HCT116 (cell line): ENCODE results near the gene HPCAL1.

Experiments used
- SIN3A ChIP-seq: IDR thresholded peaks from 2 replicates; pipeline ENCODE4 v1.6.1; 2012; ENCODE audit warnings: low read depth
- TF ChIP-seq, protein P1 (sequence below), 3 experiments: fragments of 200-600 bp in 1 of 3; sonication (generic) in 1 of 3; IDR thresholded peaks in 2 of 3; conservative IDR thresholded peaks in 1 of 3; 2 replicates each; pipeline ENCODE4 v1.5.1; 2012 to 2017; ENCODE audit warnings: low read depth in 2 of 3, low read length in 2 of 3, antibody characterized with exemption in 1 of 3, borderline replicate concordance in 1 of 3, control low read depth in 1 of 3, mild to moderate bottlenecking in 1 of 3, mixed read lengths in 1 of 3, mixed run types in 1 of 3, moderate library complexity in 1 of 3; ENCODE audit not compliant: insufficient read depth in 1 of 3
- TF ChIP-seq, protein P2 (sequence below): IDR thresholded peaks from 2 replicates; pipeline ENCODE4 v1.6.1; 2012

DNA sequence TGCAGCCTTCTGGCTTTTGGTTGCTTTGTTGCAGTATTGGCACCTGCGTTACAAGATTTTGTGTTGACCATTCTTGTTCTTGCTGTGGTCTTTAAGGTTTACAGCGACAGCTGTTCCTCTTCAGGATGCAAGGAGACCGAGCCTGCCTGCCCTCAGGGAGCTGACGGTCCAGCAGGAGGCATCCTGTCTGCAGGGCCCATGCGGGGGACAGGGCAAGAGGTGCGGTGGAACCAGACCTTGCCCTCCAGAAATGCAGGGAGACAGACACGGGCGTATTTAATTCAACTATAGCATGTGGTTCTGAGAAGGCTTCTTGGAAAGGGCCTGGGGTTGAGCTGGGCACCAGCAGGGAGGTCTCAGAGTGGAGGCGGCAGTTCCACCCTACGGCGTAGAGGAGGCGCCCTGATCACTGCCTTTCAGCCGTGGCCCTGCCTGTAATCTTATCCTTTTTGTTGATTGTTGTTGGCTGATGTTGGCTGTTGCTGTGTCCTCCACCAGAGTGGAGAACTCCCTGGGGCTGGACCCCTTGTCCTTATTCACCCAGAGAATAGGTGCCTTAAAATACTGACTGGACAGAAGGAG, 71.7 kb downstream of the HPCAL1 start:
- TF ChIP-seq, protein P1, sequence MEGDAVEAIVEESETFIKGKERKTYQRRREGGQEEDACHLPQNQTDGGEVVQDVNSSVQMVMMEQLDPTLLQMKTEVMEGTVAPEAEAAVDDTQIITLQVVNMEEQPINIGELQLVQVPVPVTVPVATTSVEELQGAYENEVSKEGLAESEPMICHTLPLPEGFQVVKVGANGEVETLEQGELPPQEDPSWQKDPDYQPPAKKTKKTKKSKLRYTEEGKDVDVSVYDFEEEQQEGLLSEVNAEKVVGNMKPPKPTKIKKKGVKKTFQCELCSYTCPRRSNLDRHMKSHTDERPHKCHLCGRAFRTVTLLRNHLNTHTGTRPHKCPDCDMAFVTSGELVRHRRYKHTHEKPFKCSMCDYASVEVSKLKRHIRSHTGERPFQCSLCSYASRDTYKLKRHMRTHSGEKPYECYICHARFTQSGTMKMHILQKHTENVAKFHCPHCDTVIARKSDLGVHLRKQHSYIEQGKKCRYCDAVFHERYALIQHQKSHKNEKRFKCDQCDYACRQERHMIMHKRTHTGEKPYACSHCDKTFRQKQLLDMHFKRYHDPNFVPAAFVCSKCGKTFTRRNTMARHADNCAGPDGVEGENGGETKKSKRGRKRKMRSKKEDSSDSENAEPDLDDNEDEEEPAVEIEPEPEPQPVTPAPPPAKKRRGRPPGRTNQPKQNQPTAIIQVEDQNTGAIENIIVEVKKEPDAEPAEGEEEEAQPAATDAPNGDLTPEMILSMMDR (IDR thresholded peaks at IDR 0.05 in 2 of 3, conservative IDR thresholded peaks at IDR 0.05 in 1 of 3; ENCODE audit: borderline replicate concordance in 1 of 3, insufficient read depth in 1 of 3, low read depth in 2 of 3, low read length in 2 of 3) = no peak
- TF ChIP-seq SIN3A = no peak
- TF ChIP-seq, protein P2, sequence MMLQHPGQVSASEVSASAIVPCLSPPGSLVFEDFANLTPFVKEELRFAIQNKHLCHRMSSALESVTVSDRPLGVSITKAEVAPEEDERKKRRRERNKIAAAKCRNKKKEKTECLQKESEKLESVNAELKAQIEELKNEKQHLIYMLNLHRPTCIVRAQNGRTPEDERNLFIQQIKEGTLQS = no peak
